ENCODE measurements around the gene GALC.
A peak's percentile ranks its signal among the peaks of the same experiment; 100 is the strongest.

Gene GALC

DNA sequence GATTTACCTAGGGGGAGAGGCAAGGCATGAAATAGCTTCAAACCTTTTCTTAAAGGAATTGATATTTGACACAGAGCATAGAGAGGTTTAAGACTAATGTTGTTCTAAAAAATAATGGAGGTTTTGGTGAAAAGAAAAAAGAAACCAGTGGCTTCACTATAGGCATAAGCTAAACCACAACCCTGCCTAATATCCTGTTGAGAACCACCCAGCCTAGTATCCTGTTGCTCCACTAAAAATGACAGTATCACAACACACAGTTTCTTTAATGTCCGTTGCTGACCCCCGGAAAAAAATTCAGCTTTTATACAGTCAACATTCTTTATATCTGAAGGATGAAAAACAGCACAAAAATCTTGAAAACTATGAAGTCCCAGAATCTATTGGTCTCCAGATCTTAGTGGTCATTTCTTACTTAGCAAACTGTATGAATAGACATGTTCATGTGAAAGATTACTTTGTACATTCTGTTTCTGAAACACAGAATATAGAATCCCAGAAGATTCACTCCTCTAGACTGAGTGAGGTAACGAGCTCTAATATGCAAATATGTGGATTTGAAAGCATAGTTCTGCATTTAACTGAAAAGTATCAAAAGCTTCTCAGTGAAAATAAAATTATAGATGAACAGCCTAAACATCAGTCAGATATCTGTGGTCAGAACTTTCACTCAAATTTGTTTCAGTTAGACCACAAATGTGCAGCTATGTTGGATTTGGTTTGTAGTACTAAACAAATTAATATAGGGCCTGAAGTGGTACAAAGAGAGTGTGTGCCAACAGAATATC, 40.5 kb downstream of the GALC start:
- DNase-seq: no peak

DNA sequence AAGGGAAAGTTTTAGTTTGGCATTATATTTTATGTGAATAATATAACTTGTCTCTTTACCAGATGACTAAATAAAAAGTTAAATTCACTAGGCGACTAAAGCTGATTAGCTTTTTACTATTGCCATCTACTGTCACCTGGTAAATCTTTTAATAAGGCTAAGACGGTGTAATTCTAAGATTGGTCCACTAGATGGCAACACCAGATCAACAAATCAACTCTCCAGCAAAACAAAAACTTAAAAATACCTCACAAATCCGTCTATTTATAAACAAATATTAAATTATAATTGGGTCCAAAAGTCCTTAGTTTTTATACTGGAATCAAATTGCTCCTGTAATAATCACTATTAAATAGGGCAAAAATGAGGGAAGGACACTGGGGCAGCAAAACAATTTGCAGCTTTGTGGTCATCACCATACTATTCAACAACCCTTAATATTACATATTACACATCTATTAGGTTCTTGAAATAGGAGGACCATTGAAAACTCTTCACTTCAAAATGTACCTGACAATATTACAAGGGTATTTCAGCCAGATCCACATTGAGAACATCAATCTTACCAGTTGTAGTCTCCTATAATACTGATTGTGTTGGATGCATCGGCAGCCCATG, 47.9 kb downstream of the GALC start:
- peak; percentile 11 for DNase-seq

DNA sequence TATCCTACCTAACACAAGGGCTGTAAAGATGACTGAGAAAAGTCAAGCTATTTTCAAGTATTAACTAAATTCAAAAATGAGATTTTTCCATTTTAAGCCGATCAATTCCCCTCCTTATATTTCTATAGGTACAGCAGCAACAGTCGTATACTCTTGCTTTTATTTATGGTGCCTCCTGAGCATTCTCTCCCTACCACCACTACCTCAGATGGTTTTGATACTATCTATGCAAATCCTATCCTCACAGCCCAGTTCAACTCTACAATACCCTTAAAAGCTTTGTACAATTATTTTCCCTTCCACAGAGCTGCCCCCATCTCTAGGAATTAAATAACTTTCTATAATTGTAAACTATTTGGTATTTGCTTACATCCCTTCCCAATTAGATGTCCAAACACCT, 52.1 kb downstream of the GALC start:
- DNase-seq: no peak

DNA sequence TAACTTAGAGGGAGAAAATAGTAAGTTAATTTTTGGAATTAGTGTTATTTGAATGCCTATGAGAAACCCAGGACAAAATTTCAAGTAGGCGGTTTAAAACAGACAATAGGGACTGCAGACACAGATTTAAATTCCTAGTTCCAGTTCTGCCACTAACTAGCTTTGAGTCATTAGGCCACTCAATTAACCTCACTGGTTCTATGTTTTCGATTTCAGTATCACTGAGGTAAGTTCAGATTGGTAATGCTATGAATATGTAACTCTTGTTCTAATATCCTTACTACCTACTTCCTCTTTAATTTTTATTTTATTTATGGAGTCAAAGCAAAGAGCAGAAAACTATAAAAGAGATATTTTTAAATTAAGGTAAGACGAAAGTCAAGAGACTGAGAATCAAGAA, 52.6 kb downstream of the GALC start:
- DNase-seq: no peak

DNA sequence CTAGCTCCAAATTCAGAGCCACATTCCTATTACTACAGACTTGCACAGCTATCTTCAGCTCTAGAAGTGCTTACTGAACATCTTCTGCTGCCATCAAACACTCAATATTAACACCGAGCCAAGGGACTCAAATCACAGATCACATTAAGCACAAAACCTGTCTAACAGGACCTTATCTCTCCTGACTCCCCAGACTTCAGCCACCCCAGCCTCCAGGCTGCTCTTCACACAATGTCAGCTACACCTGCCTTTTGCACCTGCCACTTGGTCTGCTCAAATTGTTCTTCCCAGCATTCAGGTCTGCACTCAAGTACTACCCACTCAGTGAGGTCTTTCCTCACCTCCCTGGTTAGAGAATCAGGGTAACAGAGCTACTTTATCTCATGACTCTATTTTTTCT, 57.1 kb downstream of the GALC start:
- peak; percentile 84 for DNase-seq

DNA sequence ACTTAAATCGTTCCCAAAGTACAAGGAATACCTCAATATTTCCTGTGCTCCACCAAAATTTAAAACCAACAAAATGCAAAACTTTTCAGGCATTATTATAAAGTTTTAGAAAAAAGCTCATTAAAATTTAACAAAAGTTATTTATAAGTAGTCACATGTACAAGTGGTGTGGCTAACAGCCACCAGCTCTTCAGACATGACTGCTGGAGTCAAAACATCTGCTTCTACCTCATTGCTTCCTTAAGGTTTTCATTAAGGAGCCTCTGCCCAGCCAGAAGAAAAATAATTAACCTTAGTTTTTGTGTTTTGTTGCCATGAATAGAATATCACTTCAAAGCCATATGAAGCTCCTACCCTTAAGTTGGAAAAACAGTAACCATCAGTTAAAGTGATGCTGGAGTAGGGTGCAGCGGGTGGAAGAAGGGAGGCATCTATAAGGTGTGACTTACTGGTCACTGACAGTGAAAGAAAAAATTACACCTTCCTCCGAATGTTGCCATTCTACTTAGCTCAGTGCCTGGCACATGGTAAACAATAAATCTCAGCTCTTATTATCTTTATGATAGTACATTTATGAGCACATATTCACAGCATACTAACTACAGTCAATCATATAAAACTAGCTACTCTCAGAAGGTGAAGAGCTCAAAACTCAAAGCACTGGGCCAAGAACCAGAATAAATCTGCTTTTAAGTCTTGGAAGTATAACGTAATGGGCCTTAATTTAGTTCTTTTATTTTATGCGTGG, 57.7 kb downstream of the GALC start:
- DNase-seq: no peak

DNA sequence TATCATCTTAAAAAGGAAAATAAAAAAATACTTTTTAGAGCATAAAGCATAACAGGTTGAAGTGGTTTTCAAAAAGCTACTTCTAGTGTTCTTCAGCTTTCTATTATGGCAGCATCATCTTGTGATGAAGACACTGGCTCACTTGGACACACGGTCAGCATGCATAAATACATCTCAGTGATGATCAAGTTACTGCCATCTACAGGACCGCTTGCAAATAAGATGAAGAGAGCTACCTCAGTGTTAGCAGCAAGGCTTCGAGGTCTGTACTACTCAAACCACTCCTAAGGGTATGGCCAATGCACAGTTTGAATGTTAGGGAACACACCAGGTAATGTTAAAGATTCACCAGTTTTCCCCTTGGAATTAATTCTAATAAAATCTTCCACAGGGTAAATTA, 58.8 kb downstream of the GALC start:
- no peak for DNase-seq

DNA sequence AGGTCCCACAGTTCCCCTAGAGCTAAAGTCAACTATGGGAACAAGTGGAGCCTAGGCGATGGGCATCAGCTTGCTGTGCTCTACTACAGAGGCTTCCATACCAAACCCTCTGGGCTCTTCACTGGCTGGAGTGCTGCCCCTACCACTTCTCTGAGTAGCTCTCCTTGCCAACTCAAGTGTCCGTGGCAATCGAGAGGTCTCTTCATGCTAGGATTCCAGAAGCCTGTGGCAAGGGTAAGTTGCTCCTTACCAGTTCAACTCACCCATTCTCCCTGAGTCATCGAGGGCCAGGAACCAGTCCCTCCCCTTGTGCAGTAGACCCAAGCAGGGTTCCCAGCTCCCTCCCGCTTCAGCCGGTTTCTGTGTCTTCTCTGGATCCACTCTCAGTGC, 76.1 kb downstream of the GALC start:
- no peak for DNase-seq

DNA sequence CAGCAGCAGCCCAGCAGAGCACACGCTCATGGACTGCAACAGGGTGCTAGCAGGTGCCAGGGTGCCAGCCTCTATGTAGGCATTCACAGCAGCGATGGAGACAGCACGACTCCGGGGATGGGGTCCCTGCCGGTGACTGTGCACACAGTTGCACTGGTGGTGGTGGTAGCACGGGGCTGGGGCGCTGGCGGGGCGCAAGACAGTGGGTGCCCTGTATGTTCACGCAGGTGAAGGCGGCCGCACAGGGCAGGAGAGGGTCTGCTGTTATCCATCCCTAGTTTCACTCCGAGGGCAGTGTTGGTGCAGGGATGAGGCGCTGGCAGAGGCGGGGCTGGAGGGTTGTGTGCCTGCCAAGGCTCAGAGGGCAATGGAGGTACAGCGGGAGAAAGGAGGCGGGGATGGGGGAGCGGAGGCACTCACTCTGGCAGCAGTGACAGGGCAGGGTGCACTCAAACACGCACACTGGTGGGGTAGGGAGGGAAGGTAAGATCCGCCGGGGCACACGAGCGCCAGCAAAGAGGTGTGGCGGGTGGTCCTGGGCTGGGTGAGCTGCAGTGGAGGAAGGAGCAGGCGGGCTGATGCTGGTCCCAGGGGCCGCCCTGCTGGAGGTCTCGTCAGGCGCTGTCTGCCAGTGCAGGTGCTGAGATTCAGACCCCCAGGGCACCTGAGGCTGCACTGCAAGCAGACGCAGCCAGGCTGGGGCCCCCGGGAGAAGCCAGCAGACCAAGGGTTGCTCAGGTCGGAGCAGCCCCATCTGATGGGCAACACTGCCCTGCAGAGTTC, 76.7 kb downstream of the GALC start:
- no peak for DNase-seq

DNA sequence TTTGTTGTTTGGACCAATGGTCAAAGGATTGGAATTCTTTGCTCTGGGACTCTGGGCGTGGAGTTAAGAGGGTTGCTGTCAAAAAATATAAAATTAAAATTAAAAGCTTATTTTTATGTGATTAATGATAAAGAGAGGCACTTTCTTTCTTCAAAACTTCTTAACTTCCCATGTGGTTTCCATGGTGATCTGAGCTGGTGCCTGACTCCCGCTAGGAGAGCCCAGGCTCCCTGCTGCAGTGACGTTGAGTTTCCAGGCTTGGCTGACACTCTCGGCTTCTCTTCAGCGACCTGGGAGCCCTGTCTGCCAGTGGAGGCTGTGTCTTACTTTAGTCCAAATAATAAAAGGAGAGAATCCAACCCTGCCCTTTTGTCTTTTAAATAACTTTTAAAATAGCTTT, 84.4 kb downstream of the GALC start:
- DNase-seq: no peak

DNA sequence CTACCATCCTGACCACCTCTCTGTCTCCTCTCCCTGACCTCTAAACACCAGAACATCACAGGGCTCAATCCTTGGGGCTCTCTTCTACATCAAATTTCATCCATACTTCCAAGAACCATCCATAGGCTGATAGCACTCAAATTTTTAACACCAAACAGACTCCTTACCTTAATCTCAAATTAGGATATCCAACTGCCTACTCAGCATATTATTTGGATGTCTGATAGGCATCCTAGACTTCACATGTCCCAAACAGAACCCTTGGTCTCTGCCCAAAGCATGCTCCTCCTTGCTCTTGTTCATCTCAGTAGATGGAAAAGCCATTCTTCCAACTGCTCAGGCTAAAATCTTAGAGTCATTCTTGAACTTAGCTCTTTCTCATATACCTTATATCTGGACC, 91.3 kb downstream of the GALC start:
- DNase-seq: no peak

DNA sequence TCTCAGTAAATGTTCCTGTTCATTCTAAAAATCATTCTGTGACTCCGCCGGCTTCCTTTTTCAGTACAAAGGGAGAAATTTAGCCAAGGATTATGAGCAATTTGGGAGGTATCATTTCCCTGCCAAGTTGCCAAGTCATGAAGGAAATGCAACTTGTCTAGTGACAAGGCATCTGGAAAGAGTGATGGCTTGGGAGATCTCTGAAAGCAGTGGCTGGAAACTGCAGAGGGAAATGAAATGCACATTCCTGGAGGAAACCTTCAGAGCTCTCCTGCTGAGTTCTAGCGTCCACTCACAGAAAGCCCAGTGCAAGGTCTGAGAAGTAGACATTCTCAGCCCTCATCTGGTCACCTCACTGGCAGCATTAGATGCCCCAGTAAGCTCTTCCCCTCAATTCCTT, 91.7 kb downstream of the GALC start:
- no peak for DNase-seq

DNA sequence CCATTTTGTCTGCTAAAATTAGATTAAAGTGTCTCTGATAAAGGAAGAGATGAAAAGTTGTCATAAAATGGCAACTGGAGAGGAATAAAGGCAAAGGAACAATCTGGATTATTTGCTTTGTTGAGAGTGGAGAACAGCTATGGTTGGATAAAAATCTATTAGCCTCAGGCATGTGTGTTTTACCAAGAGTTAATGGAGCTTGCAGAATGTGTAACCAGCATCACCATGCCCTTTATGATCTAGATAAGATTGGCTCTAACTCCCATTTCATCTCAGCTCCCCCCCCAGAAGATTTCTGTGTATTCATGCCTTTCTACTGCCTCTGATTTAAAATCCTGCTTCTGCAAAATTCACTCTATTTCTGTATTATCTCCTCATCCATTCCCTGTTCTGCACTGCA, 93.8 kb downstream of the GALC start:
- no peak for DNase-seq

DNA sequence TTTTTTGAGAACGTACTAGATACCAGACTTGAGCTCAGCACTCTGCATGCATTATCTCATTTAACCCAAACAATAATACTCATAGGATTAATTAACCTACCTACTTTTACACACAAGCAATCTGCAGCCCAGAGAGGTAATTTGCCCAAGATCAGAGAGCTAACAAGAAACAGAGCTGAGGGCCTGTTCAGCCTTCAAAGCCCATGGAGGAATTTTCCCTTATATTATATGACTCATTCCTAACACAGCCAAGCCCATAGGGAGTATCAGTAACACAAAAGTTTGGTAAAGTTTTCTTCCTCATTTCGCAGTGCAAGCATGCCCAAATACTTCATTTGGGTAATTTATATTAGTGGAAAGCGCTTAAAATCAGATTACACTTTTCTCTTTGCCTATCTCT, 94.7 kb downstream of the GALC start:
- no peak for DNase-seq

DNA sequence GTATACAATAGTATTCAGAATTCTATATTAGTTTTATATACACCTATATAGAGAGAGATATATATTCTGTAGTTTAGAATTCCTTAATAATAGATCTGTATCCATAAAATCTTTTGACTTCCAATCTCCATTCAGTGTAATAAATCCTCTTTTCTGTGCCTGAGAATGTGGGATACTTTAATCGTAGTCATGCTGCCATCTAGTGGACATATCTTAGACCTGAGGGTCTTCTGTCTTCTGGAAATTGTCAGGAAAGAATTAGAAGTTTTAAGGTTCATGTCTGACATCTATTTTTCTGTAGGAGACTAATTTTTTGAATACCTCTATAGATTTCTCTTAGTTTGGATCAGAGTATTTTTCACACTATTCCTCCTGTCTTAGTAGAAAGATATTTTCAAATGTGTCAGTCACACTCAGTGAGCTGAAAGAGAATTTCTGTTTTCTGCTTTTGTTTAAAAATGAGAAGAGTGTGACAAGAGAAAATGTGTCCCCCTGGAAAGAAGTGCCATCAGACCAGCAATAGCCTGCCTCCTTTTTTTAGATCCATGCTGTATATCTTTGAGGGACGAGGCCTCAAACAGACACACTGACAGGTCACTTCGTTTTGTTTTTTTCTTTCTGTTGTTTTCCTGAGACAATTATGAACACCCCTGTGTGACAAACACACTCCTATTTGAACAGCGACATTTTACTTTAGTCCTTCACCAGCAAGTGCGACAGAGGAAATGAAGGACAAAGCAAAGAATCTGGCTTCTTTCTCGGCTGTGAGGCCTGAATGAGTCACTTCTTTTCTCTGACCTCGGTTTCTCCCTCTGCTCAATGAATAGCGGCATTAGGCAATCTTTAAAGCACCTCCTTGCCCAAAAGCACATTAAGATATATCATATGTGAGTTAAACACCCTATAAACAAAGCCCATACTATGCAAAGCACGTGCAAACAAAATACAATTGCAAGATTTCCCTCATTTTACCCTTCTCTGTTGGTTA, 96.3 kb downstream of the GALC start:
- peak; percentile 24 for DNase-seq

DNA sequence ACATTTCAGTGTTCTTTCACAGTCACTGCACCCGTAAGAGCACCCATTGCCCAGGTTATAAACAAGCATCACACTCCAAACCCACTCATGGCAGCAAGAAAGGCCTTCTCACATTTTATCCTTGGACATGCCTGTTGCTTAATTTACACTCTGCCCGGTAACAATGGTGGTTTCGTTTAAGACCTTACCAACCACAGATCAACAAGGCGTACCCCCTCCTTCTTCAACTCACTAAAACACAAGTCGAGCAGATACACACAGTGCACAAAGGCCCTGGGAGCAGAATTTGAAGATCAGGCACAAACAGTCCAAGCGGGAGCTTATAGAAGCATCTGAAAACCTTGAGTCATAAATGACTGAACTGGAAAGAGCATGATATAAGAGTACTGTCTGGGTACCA, 98.1 kb downstream of the GALC start:
- DNase-seq: no peak

DNA sequence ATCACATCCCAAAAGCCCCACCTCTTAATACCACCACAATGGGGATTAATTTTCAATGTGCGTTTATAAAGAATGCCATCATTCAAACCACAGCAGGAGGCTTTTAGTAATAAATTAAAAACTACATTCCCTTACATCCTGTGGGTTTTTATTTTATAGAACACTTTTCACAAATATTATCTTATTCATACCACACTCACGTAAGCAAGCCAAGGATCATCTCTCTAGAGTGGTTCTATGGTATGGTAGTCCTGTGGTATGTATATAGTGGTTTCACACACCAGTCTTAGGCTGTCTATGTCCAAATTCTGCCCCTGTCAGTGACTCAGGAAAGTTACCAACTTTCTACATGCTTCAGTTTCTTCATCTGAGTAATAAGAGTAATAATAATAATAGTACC, 100.2 kb downstream of the GALC start:
- DNase-seq: no peak

DNA sequence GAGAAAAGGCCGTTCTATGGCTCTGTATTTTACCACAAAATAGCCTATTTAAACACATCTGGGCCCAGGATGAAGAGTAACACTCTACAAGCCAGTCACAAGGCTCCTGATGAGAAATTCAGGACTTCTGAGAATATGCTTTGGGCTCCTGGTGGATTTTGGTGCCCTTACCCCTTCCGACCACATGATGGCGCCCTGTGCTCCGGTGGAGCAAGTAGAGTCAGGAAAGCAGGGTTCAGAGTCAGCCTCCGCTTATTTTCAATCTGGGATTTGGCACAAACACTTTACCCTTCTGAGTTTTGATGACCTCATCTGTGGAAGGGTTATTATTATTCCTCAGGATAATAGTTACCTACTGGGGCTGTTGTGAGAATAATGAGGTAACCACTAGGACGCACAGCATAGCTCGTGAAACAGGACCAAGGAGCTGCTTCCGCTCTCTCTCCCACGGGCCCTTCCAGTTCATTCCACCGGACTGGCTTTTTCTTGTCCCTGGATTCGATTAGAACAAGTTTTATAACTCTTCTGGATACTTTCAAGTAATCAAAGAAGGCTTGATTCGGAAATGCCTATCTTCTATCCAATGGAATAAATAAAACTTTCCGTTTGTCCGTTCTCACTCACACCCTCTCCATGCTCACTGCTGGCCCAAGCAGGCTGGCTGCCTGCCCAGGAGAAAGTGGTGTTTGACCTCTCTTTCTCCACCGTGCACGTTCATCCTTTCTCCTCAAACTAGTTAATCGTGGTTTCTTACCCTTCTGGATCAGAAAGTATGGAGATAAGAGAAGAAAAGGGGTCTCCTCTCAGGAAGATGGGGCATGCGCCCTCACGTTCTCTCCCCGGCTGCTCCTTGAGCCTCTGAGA, 104.6 kb downstream of the GALC start:
- no peak for DNase-seq

DNA sequence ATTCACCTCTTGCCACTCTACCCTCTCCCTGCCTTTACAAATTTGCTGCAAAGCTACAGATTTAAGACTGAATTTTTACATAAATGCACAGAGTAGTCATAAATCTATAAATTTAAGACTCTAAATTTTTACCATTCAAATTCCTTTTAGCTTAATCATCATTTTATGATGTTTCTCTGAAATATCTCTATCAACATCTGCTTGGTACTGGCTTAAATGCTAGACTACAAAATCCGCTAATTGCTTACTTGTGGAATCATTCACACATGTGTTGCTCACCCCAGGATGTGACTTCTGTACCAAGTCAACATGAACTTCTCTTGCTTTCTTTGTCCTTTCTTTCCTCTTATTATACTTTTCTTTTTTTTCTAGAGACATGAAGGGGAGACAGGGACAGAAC, 109.2 kb downstream of the GALC start:
- DNase-seq: no peak

Measured in NCI-H774 (cell line).